ENCODE data around the gene SLC23A3.

SLC23A3 gene

GRCh38 chr2:219158586-219158985 is 11.2 kb downstream of the SLC23A3 start:
- H3K4me1 ChIP-seq (ENCODE audit: insufficient read depth, low read length, severe bottlenecking) = peaks cover 13% of the 10 kb centered on the region
- H3K9ac ChIP-seq (ENCODE audit: low read length) = no peak overlapping the region
- no peaks in the 10 kb centered on the region for H3K9me3 ChIP-seq (ENCODE audit: low read length)
- no peaks in the 10 kb centered on the region for H3K9me2 ChIP-seq (ENCODE audit: low read depth, low read length)
- H4K20me1 ChIP-seq (ENCODE audit: insufficient read depth, low read length) = no peaks in the 10 kb centered on the region
- no peak overlapping the region for H3K4me3 ChIP-seq (ENCODE audit: low read depth, low read length, poor library complexity, severe bottlenecking)
- H3K27me3 ChIP-seq (ENCODE audit: insufficient read depth, low read length) = no peaks in the 10 kb centered on the region
- H3F3A ChIP-seq (ENCODE audit: insufficient read depth, low read length) = 0 out of 2 replicates have a peak, but pooled peaks cover 4% of the 10 kb centered on the region
- H3K27ac ChIP-seq (ENCODE audit: low read depth, low read length, poor library complexity, severe bottlenecking) = no peak overlapping the region
- H3K4me2 ChIP-seq (ENCODE audit: low read length) = no peak overlapping the region
- H3K36me3 ChIP-seq (ENCODE audit: insufficient read depth, low read length) = no peaks in the 10 kb centered on the region
- no peak overlapping the region for H2AFZ ChIP-seq (ENCODE audit: low read length)
- TF ChIP-seq, protein P1, sequence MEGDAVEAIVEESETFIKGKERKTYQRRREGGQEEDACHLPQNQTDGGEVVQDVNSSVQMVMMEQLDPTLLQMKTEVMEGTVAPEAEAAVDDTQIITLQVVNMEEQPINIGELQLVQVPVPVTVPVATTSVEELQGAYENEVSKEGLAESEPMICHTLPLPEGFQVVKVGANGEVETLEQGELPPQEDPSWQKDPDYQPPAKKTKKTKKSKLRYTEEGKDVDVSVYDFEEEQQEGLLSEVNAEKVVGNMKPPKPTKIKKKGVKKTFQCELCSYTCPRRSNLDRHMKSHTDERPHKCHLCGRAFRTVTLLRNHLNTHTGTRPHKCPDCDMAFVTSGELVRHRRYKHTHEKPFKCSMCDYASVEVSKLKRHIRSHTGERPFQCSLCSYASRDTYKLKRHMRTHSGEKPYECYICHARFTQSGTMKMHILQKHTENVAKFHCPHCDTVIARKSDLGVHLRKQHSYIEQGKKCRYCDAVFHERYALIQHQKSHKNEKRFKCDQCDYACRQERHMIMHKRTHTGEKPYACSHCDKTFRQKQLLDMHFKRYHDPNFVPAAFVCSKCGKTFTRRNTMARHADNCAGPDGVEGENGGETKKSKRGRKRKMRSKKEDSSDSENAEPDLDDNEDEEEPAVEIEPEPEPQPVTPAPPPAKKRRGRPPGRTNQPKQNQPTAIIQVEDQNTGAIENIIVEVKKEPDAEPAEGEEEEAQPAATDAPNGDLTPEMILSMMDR (IDR thresholded peaks at IDR 0.05; ENCODE audit: low read length) = no peak
- no peak for TF ChIP-seq EZH2 (IDR thresholded peaks at IDR 0.05; ENCODE audit: borderline replicate concordance, low read length)
- H3K79me2 ChIP-seq (ENCODE audit: insufficient read depth, low read length) = no peaks in the 10 kb centered on the region

GRCh38 chr2:219158025-219158424 is 11.8 kb downstream of the SLC23A3 start:
- Histone ChIP-seq H4K20me1 (ENCODE audit: insufficient read depth, low read length) (no peaks in the 10 kb centered on the region), H3K36me3 (ENCODE audit: insufficient read depth, low read length) (no peaks in the 10 kb centered on the region), H3F3A (ENCODE audit: insufficient read depth, low read length) (0 out of 2 replicates have a peak, but pooled peaks cover 4% of the 10 kb centered on the region), H2AFZ (ENCODE audit: low read length) (no peak overlapping the region), H3K9me2 (ENCODE audit: low read depth, low read length) (no peaks in the 10 kb centered on the region), H3K4me2 (ENCODE audit: low read length) (no peak overlapping the region), H3K27ac (ENCODE audit: low read depth, low read length, poor library complexity, severe bottlenecking) (no peak overlapping the region), H3K4me1 (ENCODE audit: insufficient read depth, low read length, severe bottlenecking) (peaks cover 13% of the 10 kb centered on the region), H3K9ac (ENCODE audit: low read length) (no peak overlapping the region), H3K9me3 (ENCODE audit: low read length) (no peaks in the 10 kb centered on the region), H3K4me3 (ENCODE audit: low read depth, low read length, poor library complexity, severe bottlenecking) (no peak overlapping the region), H3K27me3 (ENCODE audit: insufficient read depth, low read length) (no peaks in the 10 kb centered on the region), H3K79me2 (ENCODE audit: insufficient read depth, low read length) (no peaks in the 10 kb centered on the region)
- no peak for TF ChIP-seq EZH2 (IDR thresholded peaks at IDR 0.05; ENCODE audit: borderline replicate concordance, low read length)
- TF ChIP-seq, protein P1 (IDR thresholded peaks at IDR 0.05; ENCODE audit: low read length) = no peak

GRCh38 chr2:219157396-219157795 is 12.4 kb downstream of the SLC23A3 start:
- Histone ChIP-seq H4K20me1 (ENCODE audit: insufficient read depth, low read length) (no peaks in the 10 kb centered on the region), H3K9ac (ENCODE audit: low read length) (no peak overlapping the region), H3K4me3 (ENCODE audit: low read depth, low read length, poor library complexity, severe bottlenecking) (no peak overlapping the region)

More at GRCh38 chr2:219157396-219157795, 12.4 kb downstream of the SLC23A3 start:
- Histone ChIP-seq H3K4me2 (ENCODE audit: low read length) (no peak overlapping the region), H3K4me1 (ENCODE audit: insufficient read depth, low read length, severe bottlenecking) (peaks cover 13% of the 10 kb centered on the region), H3K27me3 (ENCODE audit: insufficient read depth, low read length) (no peaks in the 10 kb centered on the region), H3F3A (ENCODE audit: insufficient read depth, low read length) (0 out of 2 replicates have a peak, but pooled peaks cover 4% of the 10 kb centered on the region), H3K79me2 (ENCODE audit: insufficient read depth, low read length) (no peaks in the 10 kb centered on the region), H2AFZ (ENCODE audit: low read length) (no peak overlapping the region), H3K27ac (ENCODE audit: low read depth, low read length, poor library complexity, severe bottlenecking) (no peak overlapping the region), H3K9me2 (ENCODE audit: low read depth, low read length) (no peaks in the 10 kb centered on the region), H3K9me3 (ENCODE audit: low read length) (no peaks in the 10 kb centered on the region), H3K36me3 (ENCODE audit: insufficient read depth, low read length) (no peaks in the 10 kb centered on the region)
- TF ChIP-seq EZH2 (IDR thresholded peaks at IDR 0.05; ENCODE audit: borderline replicate concordance, low read length) = no peak
- TF ChIP-seq, protein P1 (IDR thresholded peaks at IDR 0.05; ENCODE audit: low read length) = no peak
